ENCODE measurements around the gene TMPRSS12. TPM values are rescaled to one million over a fixed set of nuclear protein-coding genes. Genes with fewer than 3 reads are reported as not detected.

Gene TMPRSS12
- total RNA-seq, 1 donor from 2014 or later, result not detected

DNA sequence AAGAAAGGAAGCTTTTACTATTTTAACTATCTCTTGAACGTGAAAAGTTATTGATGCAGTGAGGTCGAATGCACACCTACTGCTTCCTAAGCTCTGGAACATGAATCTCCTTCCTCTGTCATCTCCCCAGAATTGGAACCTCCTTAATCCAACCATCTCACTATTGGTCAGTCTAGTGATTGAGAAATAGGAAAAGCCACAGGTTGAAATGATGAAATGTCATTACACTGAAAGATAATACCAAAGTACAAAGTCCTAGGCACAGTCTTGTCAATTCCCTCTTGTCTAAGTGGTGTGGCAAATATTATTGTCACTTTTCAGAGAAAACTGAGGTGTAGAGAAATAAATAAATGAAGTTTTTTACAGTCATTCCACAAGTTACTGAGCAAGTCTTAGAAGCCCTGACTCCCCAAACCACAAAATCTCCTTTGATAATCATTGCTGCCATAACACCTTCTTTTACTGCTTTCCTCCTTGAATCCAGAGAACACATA is 90.1 kb downstream of the TMPRSS12 start:
- peak; percentile 26 for DNase-seq (ENCODE audit: low read depth)
- TF ChIP-seq CTCF (IDR thresholded peaks at IDR 0.05; ENCODE audit: insufficient read depth, low read length, severe bottlenecking), result no peak
- H3K4me3 ChIP-seq (ENCODE audit: low read depth, low read length), result no peak overlapping the region
- H3K27me3 ChIP-seq (ENCODE audit: control insufficient read depth, insufficient read depth, low read length), result no peaks in the 10 kb centered on the region
- no peak for FAIRE-seq
- H3K36me3 ChIP-seq (ENCODE audit: control insufficient read depth, insufficient read depth, low read length), result no peaks in the 10 kb centered on the region

DNA sequence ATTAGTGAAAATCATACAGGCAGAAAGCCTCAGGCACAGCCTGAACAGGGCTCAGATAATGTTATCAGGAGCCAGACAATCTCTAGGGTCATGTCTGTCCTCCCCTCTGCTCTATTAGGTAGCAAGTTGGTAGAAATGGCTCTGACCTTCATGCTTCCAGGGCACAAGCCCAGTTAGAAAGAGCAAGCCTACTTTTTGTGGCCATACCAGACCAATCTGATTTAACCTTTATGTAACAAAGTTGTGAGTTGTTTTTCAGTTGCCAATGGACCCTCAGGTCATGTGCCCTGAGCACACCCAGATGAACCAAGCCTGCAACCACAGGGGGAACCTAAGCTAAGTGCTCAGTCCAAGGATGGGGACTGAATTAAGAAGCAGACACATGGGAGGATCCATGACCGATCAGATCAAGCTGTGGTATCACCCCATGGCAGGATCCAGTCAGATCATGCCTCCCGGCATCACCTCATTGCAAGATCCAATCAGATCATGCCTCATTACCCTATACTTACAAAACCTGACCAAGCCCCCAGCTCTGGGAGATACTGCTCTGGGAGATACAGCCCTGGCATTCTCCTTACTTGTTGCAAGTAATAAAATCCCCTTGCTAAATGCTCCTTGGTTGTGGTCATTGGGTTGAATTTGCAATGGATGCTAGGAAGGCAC is 90.9 kb downstream of the TMPRSS12 start:
- TF ChIP-seq CTCF (IDR thresholded peaks at IDR 0.05; ENCODE audit: insufficient read depth, low read length, severe bottlenecking), result no peak
- H3K4me3 ChIP-seq (ENCODE audit: low read depth, low read length), result no peak overlapping the region
- no peaks in the 10 kb centered on the region for H3K36me3 ChIP-seq (ENCODE audit: control insufficient read depth, insufficient read depth, low read length)
- no peak for FAIRE-seq
- H3K27me3 ChIP-seq (ENCODE audit: control insufficient read depth, insufficient read depth, low read length), result no peaks in the 10 kb centered on the region
- no peak for DNase-seq (ENCODE audit: low read depth)

DNA sequence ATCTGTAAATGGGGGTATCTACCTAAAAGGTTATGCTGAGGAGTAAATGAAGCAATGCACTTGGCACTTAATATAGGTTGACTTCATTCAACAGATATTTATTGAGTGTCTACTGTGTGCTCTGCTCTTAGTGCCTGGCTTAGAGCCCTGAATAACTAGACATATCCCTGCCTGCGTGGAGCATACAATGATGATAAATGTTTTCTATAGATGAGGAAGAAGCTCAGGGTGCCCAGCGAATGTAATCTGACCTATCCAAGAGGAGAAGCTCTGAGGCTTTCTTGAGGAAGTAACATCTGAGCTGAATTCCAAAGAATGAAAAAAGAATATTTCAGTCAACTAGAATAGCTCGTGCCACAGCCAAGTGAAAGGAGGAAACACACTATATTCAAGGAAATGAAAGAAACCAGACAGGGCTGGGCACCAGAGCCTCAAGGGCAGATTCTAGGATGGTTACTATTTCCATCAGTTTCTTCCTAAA is 91.7 kb downstream of the TMPRSS12 start:
- DNase-seq (ENCODE audit: low read depth), result peak; percentile 36
- H3K4me3 ChIP-seq (ENCODE audit: low read depth, low read length), result no peak overlapping the region

DNA sequence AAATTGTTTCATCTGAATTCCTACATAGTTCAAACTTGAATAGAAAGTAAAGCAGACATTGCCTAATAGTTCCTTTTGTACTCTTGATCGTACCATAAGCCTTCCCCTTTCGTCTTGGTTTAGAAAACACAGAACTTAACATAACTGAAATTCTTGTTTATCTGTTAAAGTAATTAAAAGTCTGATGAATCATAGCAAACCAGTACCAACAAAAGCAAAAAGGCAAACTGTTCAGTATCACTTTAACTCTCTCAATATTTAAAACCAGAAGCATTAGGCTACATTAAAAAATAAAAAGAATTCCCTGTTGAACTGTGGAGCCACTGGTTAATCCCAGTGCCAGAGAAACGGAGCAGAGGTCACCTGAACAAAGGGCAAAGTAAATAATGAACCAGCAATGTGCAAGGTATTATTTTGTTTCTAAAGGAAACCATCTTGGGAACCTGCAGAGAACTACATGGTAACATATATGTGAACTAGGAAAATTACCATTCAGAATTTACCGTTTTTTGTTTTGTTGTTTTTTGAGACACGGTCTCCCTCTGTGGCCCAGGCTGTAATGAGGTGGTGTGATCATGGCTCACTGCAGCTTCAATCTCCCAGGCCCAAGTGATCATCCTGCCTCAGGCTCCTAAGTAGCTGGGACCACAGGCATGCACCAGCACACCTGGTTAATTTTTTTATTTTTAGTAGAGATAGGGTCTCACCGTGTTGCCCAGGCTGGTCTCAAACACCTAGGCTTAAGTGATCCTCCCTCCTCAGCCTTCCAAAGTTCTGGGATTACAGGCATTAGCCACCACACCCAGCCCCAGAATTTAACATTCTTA is 92.5 kb downstream of the TMPRSS12 start:
- no peak overlapping the region for H3K4me3 ChIP-seq (ENCODE audit: low read depth, low read length)
- DNase-seq (ENCODE audit: low read depth) (peak; percentile 38), FAIRE-seq (no peak)
- H3K36me3 ChIP-seq (ENCODE audit: control insufficient read depth, insufficient read depth, low read length), result no peaks in the 10 kb centered on the region
- TF ChIP-seq CTCF (IDR thresholded peaks at IDR 0.05; ENCODE audit: insufficient read depth, low read length, severe bottlenecking), result no peak
- H3K27me3 ChIP-seq (ENCODE audit: control insufficient read depth, insufficient read depth, low read length), result no peaks in the 10 kb centered on the region

More for the DNA sequence above, 91.7 kb downstream of the TMPRSS12 start:
- Histone ChIP-seq H3K36me3 (ENCODE audit: control insufficient read depth, insufficient read depth, low read length) (no peaks in the 10 kb centered on the region), H3K27me3 (ENCODE audit: control insufficient read depth, insufficient read depth, low read length) (no peaks in the 10 kb centered on the region)
- no peak for FAIRE-seq
- TF ChIP-seq CTCF (IDR thresholded peaks at IDR 0.05; ENCODE audit: insufficient read depth, low read length, severe bottlenecking), result no peak

GRCh38 chr12:50936821-50937530 is 94.2 kb downstream of the TMPRSS12 start:
- no peak for DNase-seq (ENCODE audit: low read depth)
- no peak for FAIRE-seq
- no peak overlapping the region for H3K4me3 ChIP-seq (ENCODE audit: low read depth, low read length)
- H3K36me3 ChIP-seq (ENCODE audit: control insufficient read depth, insufficient read depth, low read length), result no peaks in the 10 kb centered on the region
- no peaks in the 10 kb centered on the region for H3K27me3 ChIP-seq (ENCODE audit: control insufficient read depth, insufficient read depth, low read length)
- no peak for TF ChIP-seq CTCF (IDR thresholded peaks at IDR 0.05; ENCODE audit: insufficient read depth, low read length, severe bottlenecking)

Other genes with a start within 250 kb of the TMPRSS12 start
- gene ATF1, start 78.8 kb upstream of the TMPRSS12 start, total RNA-seq, result 31.3 and 39.6 TPM in 2 replicates
- not detected in 2 replicates for gene HIGD1C, start 109.6 kb downstream of the TMPRSS12 start, total RNA-seq
- 42.5 and 42.9 TPM in 2 replicates for gene SLC11A2, start 183.5 kb downstream of the TMPRSS12 start, total RNA-seq
- 41.2 and 67.9 TPM in 2 replicates for gene LETMD1, start 205.4 kb downstream of the TMPRSS12 start, total RNA-seq
- gene CSRNP2, start 240.7 kb downstream of the TMPRSS12 start, total RNA-seq, result 14.5 and 19.2 TPM in 2 replicates